Neural cell (in vitro differentiated cells): Measurements from ENCODE around the gene SAMMSON. TPM values are rescaled to one million over a fixed set of nuclear protein-coding genes. Genes with fewer than 3 reads are reported as not detected.

Experiments
- H2AFZ ChIP-seq: fragments of 200-600, 300-800 bp; sonication (generic), shearing (Covaris generic); 2 replicates; pipeline ENCODE4 v1.6.0; 2014; ENCODE audit warnings: low read depth, mild to moderate bottlenecking, antibody characterized with exemption, low read length, moderate library complexity
- H3F3A ChIP-seq: fragments of 200-600 bp; shearing (Covaris generic); 2 replicates; pipeline ENCODE4 v1.6.1; 2016; ENCODE audit warnings: mild to moderate bottlenecking, moderate library complexity, mixed read lengths, antibody characterized with exemption, low read length; ENCODE audit not compliant: insufficient read depth, poor library complexity, severe bottlenecking
- H3K27ac ChIP-seq: fragments of 200-600, 300-800 bp; sonication (generic), shearing (Covaris generic); 2 replicates; pipeline ENCODE4 v1.5.1; 2014; ENCODE audit warnings: mild to moderate bottlenecking, low read length, moderate library complexity
- H3K27me3 ChIP-seq: fragments of 300-800, 200-600 bp; sonication (generic), shearing (Covaris generic); 2 replicates; pipeline ENCODE4 v1.6.0; 2014; ENCODE audit warnings: mild to moderate bottlenecking, low read depth, low read length, moderate library complexity; ENCODE audit not compliant: insufficient read depth
- H3K36me3 ChIP-seq: fragments of 300-800, 200-600 bp; sonication (generic), shearing (Covaris generic); 2 replicates; pipeline ENCODE4 v1.5.1; 2014; ENCODE audit warnings: mild to moderate bottlenecking, antibody characterized with exemption, low read length, moderate library complexity; ENCODE audit not compliant: insufficient read depth
- H3K4me2 ChIP-seq: fragments of 300-800, 200-600 bp; sonication (generic), shearing (Covaris generic); 2 replicates; pipeline ENCODE4 v1.6.0; 2014; ENCODE audit warnings: mild to moderate bottlenecking, low read length
- H3K4me3 ChIP-seq: fragments of 300-800, 200-600 bp; sonication (generic), shearing (Covaris generic); 2 replicates; pipeline ENCODE4 v1.5.1; 2014; ENCODE audit warnings: mild to moderate bottlenecking, low read length, moderate library complexity
- H3K79me2 ChIP-seq: fragments of 200-600 bp; shearing (Covaris generic); replicated peaks from 2 replicates; pipeline ENCODE4 v1.6.0; 2014; ENCODE audit warnings: mild to moderate bottlenecking, low read length, moderate library complexity; ENCODE audit not compliant: insufficient read depth
- H3K9ac ChIP-seq: fragments of 300-800, 200-600 bp; sonication (generic), shearing (Covaris generic); 2 replicates; pipeline ENCODE4 v1.6.1; 2016; ENCODE audit warnings: mild to moderate bottlenecking, low read length, mixed read lengths
- H3K9me2 ChIP-seq: fragments of 200-600 bp; shearing (Covaris generic); 2 replicates; pipeline ENCODE4 v1.6.1; 2016; ENCODE audit warnings: mild to moderate bottlenecking, low read length, mixed read lengths; ENCODE audit not compliant: insufficient read depth
- H3K9me3 ChIP-seq: fragments of 200-600, 300-800 bp; sonication (generic), shearing (Covaris generic); 2 replicates; pipeline ENCODE4 v1.6.1; 2016; ENCODE audit warnings: mild to moderate bottlenecking, mixed run types, low read length, moderate library complexity, mixed read lengths
- H4K20me1 ChIP-seq: fragments of 200-600 bp; shearing (Covaris generic); 2 replicates; pipeline ENCODE4 v1.6.1; 2016; ENCODE audit warnings: mild to moderate bottlenecking, mixed run types; ENCODE audit not compliant: insufficient read depth
- EP300 ChIP-seq: fragments of 450-650 bp; conservative IDR thresholded peaks from 2 replicates; pipeline ENCODE4 v1.6.1; 2014; ENCODE audit warnings: antibody characterized with exemption, mild to moderate bottlenecking, moderate library complexity; ENCODE audit not compliant: poor library complexity, severe bottlenecking
- EZH2 ChIP-seq: fragments of 200-600, 300-800 bp; shearing (Covaris generic), sonication (generic); IDR thresholded peaks from 2 replicates; pipeline ENCODE4 v1.6.1; 2014; ENCODE audit warnings: antibody characterized with exemption, low read length, borderline replicate concordance, mild to moderate bottlenecking; ENCODE audit not compliant: insufficient read depth, poor library complexity, severe bottlenecking
- MXI1 ChIP-seq: fragments of 450-650 bp; conservative IDR thresholded peaks from 2 replicates; pipeline ENCODE4 v1.6.1; 2014; ENCODE audit warnings: antibody characterized with exemption, mild to moderate bottlenecking; ENCODE audit not compliant: poor library complexity, severe bottlenecking
- POLR2AphosphoS5 ChIP-seq: IDR thresholded peaks from 2 replicates; pipeline ENCODE4 v1.6.1; 2012
- RAD21 ChIP-seq: fragments of 450-650 bp; conservative IDR thresholded peaks from 2 replicates; pipeline ENCODE4 v1.6.1; 2014; ENCODE audit warnings: antibody characterized with exemption, mild to moderate bottlenecking, moderate library complexity
- SMC3 ChIP-seq: fragments of 450-650 bp; conservative IDR thresholded peaks from 2 replicates; pipeline ENCODE4 v1.6.1; 2014; ENCODE audit warnings: antibody characterized with exemption, mild to moderate bottlenecking, moderate library complexity; ENCODE audit not compliant: poor library complexity
- TAF1 ChIP-seq: IDR thresholded peaks from 2 replicates; pipeline ENCODE4 v1.6.1; 2012; ENCODE audit warnings: low read depth
- polyA plus RNA-seq: library from polyadenylated mRNA; depleted of rRNA; stranded (reverse); fragments of >200 nt; gene quantifications from 2 replicates; pipeline ENCODE4 v1.2.3, GENCODE V29; 2014
- TF ChIP-seq, protein P1 (sequence below): fragments of 450-650 bp; IDR thresholded peaks from 2 replicates; pipeline ENCODE4 v1.5.1; 2014; ENCODE audit warnings: antibody characterized with exemption, mild to moderate bottlenecking, moderate library complexity; ENCODE audit not compliant: poor library complexity, severe bottlenecking
- TF ChIP-seq, protein P2 (sequence below): IDR thresholded peaks from 2 replicates; pipeline ENCODE4 v1.6.1; 2012; ENCODE audit warnings: borderline replicate concordance

SAMMSON gene
- polyA plus RNA-seq, 1 donor from 2014 or later = not detected

GRCh38 chr3:70085613-70086012, 86.1 kb downstream of the SAMMSON start:
- no peak overlapping the region for H3K27ac ChIP-seq
- H3K27me3 ChIP-seq = no peaks in the 10 kb centered on the region
- H3K4me2 ChIP-seq = no peak overlapping the region
- H3K9ac ChIP-seq = no peak overlapping the region
- H3K9me3 ChIP-seq = no peaks in the 10 kb centered on the region
- H3F3A ChIP-seq = no peaks in the 10 kb centered on the region
- no peaks in the 10 kb centered on the region for H3K79me2 ChIP-seq
- no peak overlapping the region for H2AFZ ChIP-seq
- no peaks in the 10 kb centered on the region for H3K36me3 ChIP-seq
- H4K20me1 ChIP-seq = no peaks in the 10 kb centered on the region
- no peaks in the 10 kb centered on the region for H3K9me2 ChIP-seq
- TF ChIP-seq, protein P1, sequence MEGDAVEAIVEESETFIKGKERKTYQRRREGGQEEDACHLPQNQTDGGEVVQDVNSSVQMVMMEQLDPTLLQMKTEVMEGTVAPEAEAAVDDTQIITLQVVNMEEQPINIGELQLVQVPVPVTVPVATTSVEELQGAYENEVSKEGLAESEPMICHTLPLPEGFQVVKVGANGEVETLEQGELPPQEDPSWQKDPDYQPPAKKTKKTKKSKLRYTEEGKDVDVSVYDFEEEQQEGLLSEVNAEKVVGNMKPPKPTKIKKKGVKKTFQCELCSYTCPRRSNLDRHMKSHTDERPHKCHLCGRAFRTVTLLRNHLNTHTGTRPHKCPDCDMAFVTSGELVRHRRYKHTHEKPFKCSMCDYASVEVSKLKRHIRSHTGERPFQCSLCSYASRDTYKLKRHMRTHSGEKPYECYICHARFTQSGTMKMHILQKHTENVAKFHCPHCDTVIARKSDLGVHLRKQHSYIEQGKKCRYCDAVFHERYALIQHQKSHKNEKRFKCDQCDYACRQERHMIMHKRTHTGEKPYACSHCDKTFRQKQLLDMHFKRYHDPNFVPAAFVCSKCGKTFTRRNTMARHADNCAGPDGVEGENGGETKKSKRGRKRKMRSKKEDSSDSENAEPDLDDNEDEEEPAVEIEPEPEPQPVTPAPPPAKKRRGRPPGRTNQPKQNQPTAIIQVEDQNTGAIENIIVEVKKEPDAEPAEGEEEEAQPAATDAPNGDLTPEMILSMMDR = no peak
- no peak for TF ChIP-seq EZH2
- TF ChIP-seq SMC3 = no peak
- TF ChIP-seq TAF1 = no peak
- TF ChIP-seq MXI1 = no peak
- TF ChIP-seq POLR2AphosphoS5 = no peak
- TF ChIP-seq, protein P2, sequence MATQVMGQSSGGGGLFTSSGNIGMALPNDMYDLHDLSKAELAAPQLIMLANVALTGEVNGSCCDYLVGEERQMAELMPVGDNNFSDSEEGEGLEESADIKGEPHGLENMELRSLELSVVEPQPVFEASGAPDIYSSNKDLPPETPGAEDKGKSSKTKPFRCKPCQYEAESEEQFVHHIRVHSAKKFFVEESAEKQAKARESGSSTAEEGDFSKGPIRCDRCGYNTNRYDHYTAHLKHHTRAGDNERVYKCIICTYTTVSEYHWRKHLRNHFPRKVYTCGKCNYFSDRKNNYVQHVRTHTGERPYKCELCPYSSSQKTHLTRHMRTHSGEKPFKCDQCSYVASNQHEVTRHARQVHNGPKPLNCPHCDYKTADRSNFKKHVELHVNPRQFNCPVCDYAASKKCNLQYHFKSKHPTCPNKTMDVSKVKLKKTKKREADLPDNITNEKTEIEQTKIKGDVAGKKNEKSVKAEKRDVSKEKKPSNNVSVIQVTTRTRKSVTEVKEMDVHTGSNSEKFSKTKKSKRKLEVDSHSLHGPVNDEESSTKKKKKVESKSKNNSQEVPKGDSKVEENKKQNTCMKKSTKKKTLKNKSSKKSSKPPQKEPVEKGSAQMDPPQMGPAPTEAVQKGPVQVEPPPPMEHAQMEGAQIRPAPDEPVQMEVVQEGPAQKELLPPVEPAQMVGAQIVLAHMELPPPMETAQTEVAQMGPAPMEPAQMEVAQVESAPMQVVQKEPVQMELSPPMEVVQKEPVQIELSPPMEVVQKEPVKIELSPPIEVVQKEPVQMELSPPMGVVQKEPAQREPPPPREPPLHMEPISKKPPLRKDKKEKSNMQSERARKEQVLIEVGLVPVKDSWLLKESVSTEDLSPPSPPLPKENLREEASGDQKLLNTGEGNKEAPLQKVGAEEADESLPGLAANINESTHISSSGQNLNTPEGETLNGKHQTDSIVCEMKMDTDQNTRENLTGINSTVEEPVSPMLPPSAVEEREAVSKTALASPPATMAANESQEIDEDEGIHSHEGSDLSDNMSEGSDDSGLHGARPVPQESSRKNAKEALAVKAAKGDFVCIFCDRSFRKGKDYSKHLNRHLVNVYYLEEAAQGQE = no peak
- TF ChIP-seq RAD21 = no peak
- no peak for TF ChIP-seq EP300
- H3K4me3 ChIP-seq = no peak overlapping the region

DNA sequence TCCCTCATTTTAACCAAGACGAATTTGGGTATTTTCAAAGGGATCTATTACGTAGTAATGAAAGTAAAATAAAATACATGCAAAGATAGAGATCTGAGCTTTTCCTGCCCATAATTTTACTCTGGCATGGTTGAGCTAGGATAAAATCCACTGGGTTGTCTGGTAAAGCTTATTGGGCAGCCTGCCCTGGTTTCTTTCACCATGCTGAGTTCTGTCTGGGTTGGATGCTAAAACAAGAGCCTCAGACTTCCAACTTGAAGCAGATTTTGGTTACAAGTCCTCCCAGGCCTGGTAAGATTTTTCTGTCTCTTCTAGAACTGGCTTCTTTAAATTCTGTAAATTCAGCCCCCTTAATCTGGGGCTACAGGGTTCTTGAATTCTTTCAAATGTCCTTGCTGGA, 86.8 kb downstream of the SAMMSON start:
- H3K9ac ChIP-seq = no peak overlapping the region
- H3K9me3 ChIP-seq = no peaks in the 10 kb centered on the region
- no peak overlapping the region for H3K4me3 ChIP-seq
- no peaks in the 10 kb centered on the region for H3K27me3 ChIP-seq
- no peaks in the 10 kb centered on the region for H3K9me2 ChIP-seq
- TF ChIP-seq EP300 = no peak
- TF ChIP-seq, protein P1 = no peak
- no peak for TF ChIP-seq SMC3
- TF ChIP-seq RAD21 = no peak
- TF ChIP-seq TAF1 = no peak
- no peak for TF ChIP-seq POLR2AphosphoS5
- TF ChIP-seq, protein P2 = no peak
- TF ChIP-seq EZH2 = no peak
- TF ChIP-seq MXI1 = no peak
- H3K27ac ChIP-seq = no peak overlapping the region
- no peaks in the 10 kb centered on the region for H3K36me3 ChIP-seq
- no peaks in the 10 kb centered on the region for H3K79me2 ChIP-seq
- H2AFZ ChIP-seq = no peak overlapping the region
- H3K4me2 ChIP-seq = no peak overlapping the region
- H4K20me1 ChIP-seq = no peaks in the 10 kb centered on the region
- no peaks in the 10 kb centered on the region for H3F3A ChIP-seq
